Smooth muscle cell (in vitro differentiated cells): ENCODE data around the gene OCLN. TPM values are rescaled to one million over a fixed set of nuclear protein-coding genes. Genes with fewer than 3 reads are reported as not detected.
"Not testable (repeated sequence)": the region's sequence is repeated elsewhere in the genome, so short reads cannot be mapped to it uniquely, and the experiment has no call there.

Experiments
- DNase-seq: peaks from one replicate; lab custom pipeline; 2025; ENCODE audit not compliant: unreplicated experiment; lab: John Stamatoyannopoulos, UW
- H2AFZ ChIP-seq: fragments of 200-600 bp; sonication (generic); 2 replicates; pipeline ENCODE4 v1.6.0; 2016; ENCODE audit warnings: antibody characterized with exemption, low read depth, mild to moderate bottlenecking
- H3F3A ChIP-seq: fragments of 200-600 bp; sonication (generic); 2 replicates; pipeline ENCODE4 v1.6.0; 2017; ENCODE audit warnings: antibody characterized with exemption, low read depth
- H3K27ac ChIP-seq: fragments of 200-600 bp; sonication (generic); 2 replicates; pipeline ENCODE4 v1.5.1; 2016; ENCODE audit warnings: low read depth, mild to moderate bottlenecking
- H3K27me3 ChIP-seq: fragments of 200-600 bp; sonication (generic); 2 replicates; pipeline ENCODE4 v1.6.1; 2016; ENCODE audit warnings: low read depth, mild to moderate bottlenecking
- H3K36me3 ChIP-seq: fragments of 200-600 bp; sonication (generic); 2 replicates; pipeline ENCODE4 v1.5.1; 2016; ENCODE audit warnings: low read depth
- H3K4me1 ChIP-seq: fragments of 200-600 bp; sonication (generic); 2 replicates; pipeline ENCODE4 v1.5.1; 2016; ENCODE audit warnings: low read depth
- H3K4me2 ChIP-seq: fragments of 200-600 bp; sonication (generic); 2 replicates; pipeline ENCODE4 v1.6.0; 2016; ENCODE audit warnings: mild to moderate bottlenecking
- H3K4me3 ChIP-seq: fragments of 200-600 bp; sonication (generic); 2 replicates; pipeline ENCODE4 v1.5.1; 2016; ENCODE audit warnings: mild to moderate bottlenecking
- H3K79me2 ChIP-seq: fragments of 200-600 bp; sonication (generic); 2 replicates; pipeline ENCODE4 v1.6.0; 2016; ENCODE audit warnings: low read depth, mild to moderate bottlenecking
- H3K9ac ChIP-seq: fragments of 200-600 bp; sonication (generic); 2 replicates; pipeline ENCODE4 v1.6.0; 2016; ENCODE audit warnings: low read depth
- H3K9me3 ChIP-seq: fragments of 200-600 bp; sonication (generic); replicated peaks from 2 replicates; pipeline ENCODE4 v1.5.1; 2016; ENCODE audit warnings: low read depth
- H4K20me1 ChIP-seq: fragments of 200-600 bp; sonication (generic); 2 replicates; pipeline ENCODE4 v1.6.0; 2016; ENCODE audit warnings: low read depth
- WGBS: methylation state at CpG from one replicate; pipeline ENCODE4 v1.1.7; 2016; ENCODE audit warnings: low lambda C conversion rate; 5-methylcytosine and 5-hydroxymethylcytosine counted together
- polyA plus RNA-seq: library from polyadenylated mRNA; unstranded; fragments of >200 nt; fragmentation: Nextera tagmentation; extraction: Ambion mirVana; gene quantifications from 2 replicates; pipeline ENCODE4 v1.2.1, GENCODE V29; 2016
- total RNA-seq: library from RNA; depleted of rRNA; stranded (reverse); fragments of >200 nt; gene quantifications from 2 replicates; pipeline ENCODE4 v1.2.3, GENCODE V29; 2014
- TF ChIP-seq, protein P1 (sequence below): fragments of 200-600 bp; sonication (generic); IDR thresholded peaks from 2 replicates; pipeline ENCODE4 v1.5.1; 2017; ENCODE audit warnings: borderline replicate concordance, mild to moderate bottlenecking, antibody characterized with exemption; ENCODE audit not compliant: insufficient read depth, poor library complexity, severe bottlenecking

OCLN gene
- total and polyA plus RNA-seq, 2 experiments from 2014 or later, result 0.94 to 10.4 TPM

GRCh38 chr5:69477170-69477569 is 15.4 kb upstream of the OCLN start:
- peak overlapping the region; percentile 5 for H2AFZ ChIP-seq
- H4K20me1 ChIP-seq, result no peaks in the 10 kb centered on the region
- no peaks in the 10 kb centered on the region for H3K36me3 ChIP-seq
- no peak overlapping the region for H3K4me3 ChIP-seq
- H3K9ac ChIP-seq, result no peak overlapping the region
- H3K27ac ChIP-seq, result no peak overlapping the region
- no peaks in the 10 kb centered on the region for H3F3A ChIP-seq
- no peaks in the 10 kb centered on the region for H3K27me3 ChIP-seq
- TF ChIP-seq, protein P1, sequence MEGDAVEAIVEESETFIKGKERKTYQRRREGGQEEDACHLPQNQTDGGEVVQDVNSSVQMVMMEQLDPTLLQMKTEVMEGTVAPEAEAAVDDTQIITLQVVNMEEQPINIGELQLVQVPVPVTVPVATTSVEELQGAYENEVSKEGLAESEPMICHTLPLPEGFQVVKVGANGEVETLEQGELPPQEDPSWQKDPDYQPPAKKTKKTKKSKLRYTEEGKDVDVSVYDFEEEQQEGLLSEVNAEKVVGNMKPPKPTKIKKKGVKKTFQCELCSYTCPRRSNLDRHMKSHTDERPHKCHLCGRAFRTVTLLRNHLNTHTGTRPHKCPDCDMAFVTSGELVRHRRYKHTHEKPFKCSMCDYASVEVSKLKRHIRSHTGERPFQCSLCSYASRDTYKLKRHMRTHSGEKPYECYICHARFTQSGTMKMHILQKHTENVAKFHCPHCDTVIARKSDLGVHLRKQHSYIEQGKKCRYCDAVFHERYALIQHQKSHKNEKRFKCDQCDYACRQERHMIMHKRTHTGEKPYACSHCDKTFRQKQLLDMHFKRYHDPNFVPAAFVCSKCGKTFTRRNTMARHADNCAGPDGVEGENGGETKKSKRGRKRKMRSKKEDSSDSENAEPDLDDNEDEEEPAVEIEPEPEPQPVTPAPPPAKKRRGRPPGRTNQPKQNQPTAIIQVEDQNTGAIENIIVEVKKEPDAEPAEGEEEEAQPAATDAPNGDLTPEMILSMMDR, result no peak
- DNase-seq, result no peak
- no peaks in the 10 kb centered on the region for H3K79me2 ChIP-seq
- no peaks in the 10 kb centered on the region for H3K9me3 ChIP-seq
- H3K4me1 ChIP-seq, result no peaks in the 10 kb centered on the region
- no peak overlapping the region for H3K4me2 ChIP-seq
- 56% methylated on average over 1 of the region's 1 CpG for WGBS

- not testable (repeated sequence) for H3K27ac ChIP-seq, H3F3A ChIP-seq, H2AFZ ChIP-seq, H3K9me3 ChIP-seq, H3K27me3 ChIP-seq, H3K4me3 ChIP-seq, H4K20me1 ChIP-seq, H3K36me3 ChIP-seq, H3K9ac ChIP-seq, H3K4me2 ChIP-seq, H3K79me2 ChIP-seq, H3K4me1 ChIP-seq, DNase-seq
- 95% methylated on average over 7 of the region's 7 CpGs for WGBS
These were observed 14.3 kb upstream of the OCLN start for GRCh38 chr5:69478296-69478695.

DNA sequence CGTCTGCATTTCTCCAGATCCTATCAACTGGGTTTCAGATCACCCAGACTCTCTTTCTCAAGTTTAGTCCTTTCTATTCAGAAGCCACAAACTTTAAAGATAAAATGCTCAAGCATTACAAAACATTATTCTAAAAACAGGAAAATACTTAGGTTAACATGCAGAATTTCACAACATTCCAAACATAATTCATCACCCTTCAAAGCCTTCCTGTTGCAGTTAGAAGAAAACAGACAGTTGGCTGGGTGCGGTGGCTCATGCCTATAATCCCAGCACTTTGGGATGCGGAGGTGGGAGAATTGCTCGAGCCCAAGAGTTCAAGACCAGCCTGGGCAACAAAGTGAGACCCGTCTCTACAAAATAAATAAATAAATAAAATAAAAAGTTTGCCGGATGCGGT is 7.7 kb upstream of the OCLN start:
- DNase-seq, result no peak
- Histone ChIP-seq H3K4me3 (no peak overlapping the region), H3F3A (no peaks in the 10 kb centered on the region), H3K4me1 (peaks cover 3% of the 10 kb centered on the region), H3K9ac (no peak overlapping the region), H3K9me3 (no peaks in the 10 kb centered on the region), H4K20me1 (no peaks in the 10 kb centered on the region), H3K27ac (no peak overlapping the region), H2AFZ (no peak overlapping the region), H3K27me3 (peaks cover 4% of the 10 kb centered on the region), H3K4me2 (no peak overlapping the region), H3K79me2 (no peaks in the 10 kb centered on the region), H3K36me3 (no peaks in the 10 kb centered on the region)
- 58% methylated on average over 7 of the region's 7 CpGs for WGBS
- TF ChIP-seq, protein P1, result no peak

DNA sequence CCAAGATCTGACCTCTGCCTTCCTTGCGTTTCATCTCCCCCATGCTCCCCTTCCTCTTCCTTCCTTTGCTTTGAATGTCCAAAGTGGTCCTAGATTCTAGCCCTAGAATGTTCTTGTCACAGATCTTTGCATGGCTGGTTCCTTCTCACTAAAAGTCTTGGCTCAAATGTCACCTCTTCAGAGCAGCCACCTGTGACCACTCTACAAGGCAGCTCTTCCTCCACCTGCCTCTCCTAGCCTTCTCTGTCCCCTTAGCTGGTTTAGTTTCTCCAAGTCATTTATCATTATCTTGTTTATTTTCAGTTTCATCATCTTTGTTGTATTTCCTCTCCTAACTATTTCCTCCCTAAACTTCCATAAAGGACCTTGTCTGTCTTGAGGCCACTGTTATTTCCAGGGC is 7.1 kb upstream of the OCLN start:
- no peak overlapping the region for H2AFZ ChIP-seq
- H3K79me2 ChIP-seq, result no peaks in the 10 kb centered on the region
- TF ChIP-seq, protein P1, result no peak
- WGBS, result 94% methylated on average over 1 of the region's 1 CpG
- peaks cover 10% of the 10 kb centered on the region for H3K27me3 ChIP-seq
- no peak overlapping the region for H3K4me2 ChIP-seq
- H3K4me1 ChIP-seq, result peaks cover 3% of the 10 kb centered on the region
- H3K27ac ChIP-seq, result no peak overlapping the region
- H3K36me3 ChIP-seq, result no peaks in the 10 kb centered on the region
- no peaks in the 10 kb centered on the region for H3K9me3 ChIP-seq
- no peak for DNase-seq
- H3K9ac ChIP-seq, result no peak overlapping the region
- no peaks in the 10 kb centered on the region for H3F3A ChIP-seq
- H4K20me1 ChIP-seq, result no peaks in the 10 kb centered on the region
- no peak overlapping the region for H3K4me3 ChIP-seq
